Transverse colon (tissue), 4 donors: ENCODE measurements around the gene COPB2.

Experiments
- CTCF ChIP-seq, 5 experiments: fragments of 200-600 bp in 3 of 5; fragments of 450-650 bp in 2 of 5; sonication (generic) in 3 of 5; IDR thresholded peaks; 1 replicate in 2 of 5; 2 replicates in 3 of 5; pipeline ENCODE4 v1.5.1; 2016 to 2017; ENCODE audit warnings: antibody characterized with exemption in 5 of 5, inconsistent platforms in 3 of 5, mild to moderate bottlenecking in 2 of 5, moderate library complexity in 1 of 5
- EP300 ChIP-seq: sonication (generic); formaldehyde crosslinking; IDR thresholded peaks from one replicate; pipeline ENCODE4 v1.6.1; 2017; ENCODE audit warnings: antibody characterized with exemption, low read depth
- POLR2A ChIP-seq: fragments of 450-650 bp; IDR thresholded peaks from one replicate; pipeline ENCODE4 v1.6.1; 2016; ENCODE audit warnings: antibody characterized with exemption, mild to moderate bottlenecking, moderate library complexity
- POLR2AphosphoS5 ChIP-seq, 3 donors: sonication (generic); formaldehyde crosslinking; IDR thresholded peaks; one replicate each; pipeline ENCODE4 v1.6.1; 2016; ENCODE audit warnings: antibody characterized with exemption in 3 of 3

GRCh38 chr3:139353920-139354556 lies 35.4 kb downstream of the COPB2 start:
- peak; percentile 23 to 54 (median 47) for TF ChIP-seq CTCF (IDR thresholded peaks at IDR 0.05)
- no peak for TF ChIP-seq POLR2A
- TF ChIP-seq POLR2AphosphoS5 (IDR thresholded peaks at IDR 0.05) = no peak
- no peak for TF ChIP-seq EP300
